Astrocyte (in vitro differentiated cells and primary cell): ENCODE results near the gene PTPRU. TPM values are rescaled to one million over a fixed set of nuclear protein-coding genes. Genes with fewer than 3 reads are reported as not detected.
A peak's percentile ranks its signal among the peaks of the same experiment; 100 is the strongest.

Experiments
- DNase-seq: peaks from one replicate; pipeline ENCODE4 v3.0.0-alpha.2; 2010; ENCODE audit warnings: low read depth
- FAIRE-seq: peaks from 2 replicates; lab custom pipeline; 2011; peaks lifted over from hg19 to GRCh38; lab: Jason Lieb, UNC
- H2AFZ ChIP-seq: 2 replicates; pipeline ENCODE4 v1.6.0; 2012; ENCODE audit warnings: low read depth, low read length, inconsistent platforms
- H3K27ac ChIP-seq: 2 replicates; pipeline ENCODE4 v1.5.1; 2011; ENCODE audit warnings: low read depth, low read length, inconsistent platforms
- H3K27me3 ChIP-seq: 2 replicates; pipeline ENCODE4 v1.6.0; 2011; ENCODE audit warnings: low read length, inconsistent platforms; ENCODE audit not compliant: insufficient read depth
- H3K36me3 ChIP-seq: 2 replicates; pipeline ENCODE4 v1.5.1; 2011; ENCODE audit warnings: low read length, inconsistent platforms; ENCODE audit not compliant: insufficient read depth
- H3K4me1 ChIP-seq: 2 replicates; pipeline ENCODE4 v1.5.1; 2011; ENCODE audit warnings: low read length, inconsistent platforms; ENCODE audit not compliant: insufficient read depth
- H3K4me2 ChIP-seq: 2 replicates; pipeline ENCODE4 v1.6.0; 2012; ENCODE audit warnings: low read length, inconsistent platforms
- H3K4me3 ChIP-seq: 2 replicates; pipeline ENCODE4 v1.5.1; 2011; ENCODE audit warnings: low read depth, mild to moderate bottlenecking, low read length, inconsistent platforms; ENCODE audit not compliant: insufficient read depth
- H3K79me2 ChIP-seq: 2 replicates; pipeline ENCODE4 v1.6.0; 2012; ENCODE audit warnings: mild to moderate bottlenecking, low read length, inconsistent platforms; ENCODE audit not compliant: insufficient read depth
- H3K9ac ChIP-seq: 2 replicates; pipeline ENCODE4 v1.6.0; 2012; ENCODE audit warnings: mild to moderate bottlenecking, low read length, inconsistent platforms
- H3K9me3 ChIP-seq: 2 replicates; pipeline ENCODE4 v1.5.1; 2012; ENCODE audit warnings: low read depth, mild to moderate bottlenecking, low read length, inconsistent platforms; ENCODE audit not compliant: insufficient read depth
- H4K20me1 ChIP-seq: 2 replicates; pipeline ENCODE4 v1.6.0; 2012; ENCODE audit warnings: low read length, inconsistent platforms; ENCODE audit not compliant: insufficient read depth
- H3K27ac Mint-ChIP-seq: one replicate; pipeline ENCODE4 v1.8.0; 2021; ENCODE audit warnings: mild to moderate bottlenecking, mixed read lengths; ENCODE audit not compliant: unreplicated experiment
- H3K27me3 Mint-ChIP-seq: one replicate; pipeline ENCODE4 v1.8.0; 2021; ENCODE audit warnings: low read depth, mixed read lengths; ENCODE audit not compliant: unreplicated experiment
- H3K36me3 Mint-ChIP-seq: one replicate; pipeline ENCODE4 v1.8.0; 2021; ENCODE audit warnings: low read depth, mixed read lengths; ENCODE audit not compliant: unreplicated experiment
- H3K4me1 Mint-ChIP-seq: one replicate; pipeline ENCODE4 v1.8.0; 2021; ENCODE audit warnings: low read depth, mixed read lengths; ENCODE audit not compliant: unreplicated experiment
- H3K4me3 Mint-ChIP-seq: one replicate; pipeline ENCODE4 v1.8.0; 2021; ENCODE audit warnings: mild to moderate bottlenecking, moderate library complexity, mixed read lengths; ENCODE audit not compliant: unreplicated experiment
- H3K9me3 Mint-ChIP-seq: one replicate; pipeline ENCODE4 v1.8.0; 2021; ENCODE audit warnings: mild to moderate bottlenecking, mixed read lengths; ENCODE audit not compliant: unreplicated experiment
- CTCF ChIP-seq: IDR thresholded peaks from 2 replicates; pipeline ENCODE4 v1.5.1; 2011; ENCODE audit warnings: low read depth, mild to moderate bottlenecking, inconsistent platforms, low read length, moderate library complexity; ENCODE audit not compliant: insufficient read depth
- EZH2 ChIP-seq: IDR thresholded peaks from 2 replicates; pipeline ENCODE4 v1.6.1; 2012; ENCODE audit warnings: mild to moderate bottlenecking, low read length, inconsistent platforms; ENCODE audit not compliant: insufficient read depth
- total RNA-seq: library from RNA; stranded (reverse); gene quantifications from 2 replicates; pipeline ENCODE4 v1.2.1, GENCODE V29; 2021

Gene PTPRU
- total RNA-seq, 1 donor from 2014 or later = 36.6 TPM

- Histone ChIP-seq H3K27me3 (no peaks in the 10 kb centered on the region), H3K79me2 (no peaks in the 10 kb centered on the region), H2AFZ (no peak overlapping the region), H3K4me1 (peaks cover 23% of the 10 kb centered on the region), H3K9me3 (no peaks in the 10 kb centered on the region), H3K4me2 (no peak overlapping the region), H4K20me1 (no peaks in the 10 kb centered on the region), H3K27ac (peak overlapping the region; percentile 52), H3K9ac (peak overlapping the region; percentile 34), H3K36me3 (peaks cover 17% of the 10 kb centered on the region), H3K4me3 (no peak overlapping the region)
- TF ChIP-seq EZH2 = no peak
- peak; percentile 34 for TF ChIP-seq CTCF
- Mint-ChIP-seq H3K36me3 (peaks cover 21% of the 10 kb centered on the region), H3K27ac (peak overlapping the region; percentile 87), H3K27me3 (peaks cover 1% of the 10 kb centered on the region), H3K9me3 (no peaks in the 10 kb centered on the region), H3K4me3 (no peak overlapping the region), H3K4me1 (peaks cover 21% of the 10 kb centered on the region)
- no peak for DNase-seq
- no peak for FAIRE-seq
Measured at GRCh38 chr1:29197590-29197924, 38.8 kb upstream of the PTPRU start.

GRCh38 chr1:29197993-29198392, 38.3 kb upstream of the PTPRU start:
- Mint-ChIP-seq H3K27ac (no peak overlapping the region), H3K36me3 (peaks cover 20% of the 10 kb centered on the region)
- no peak overlapping the region for H3K27ac ChIP-seq

More at GRCh38 chr1:29197993-29198392, 38.3 kb upstream of the PTPRU start:
- H3K9me3 Mint-ChIP-seq = no peaks in the 10 kb centered on the region
- H3K4me3 Mint-ChIP-seq = no peak overlapping the region
- no peak overlapping the region for H3K4me2 ChIP-seq
- no peaks in the 10 kb centered on the region for H3K27me3 ChIP-seq
- peaks cover 23% of the 10 kb centered on the region for H3K4me1 Mint-ChIP-seq
- DNase-seq (no peak), FAIRE-seq (no peak)
- no peaks in the 10 kb centered on the region for H4K20me1 ChIP-seq
- peaks cover 1% of the 10 kb centered on the region for H3K27me3 Mint-ChIP-seq
- H3K36me3 ChIP-seq = peaks cover 17% of the 10 kb centered on the region
- no peaks in the 10 kb centered on the region for H3K9me3 ChIP-seq
- no peak overlapping the region for H3K4me3 ChIP-seq
- no peak for TF ChIP-seq EZH2
- no peak for TF ChIP-seq CTCF
- no peak overlapping the region for H2AFZ ChIP-seq
- no peak overlapping the region for H3K9ac ChIP-seq
- H3K79me2 ChIP-seq = no peaks in the 10 kb centered on the region
- peaks cover 24% of the 10 kb centered on the region for H3K4me1 ChIP-seq
